Naive thymus-derived CD8-positive, alpha-beta T cell (primary cell): ENCODE measurements around the gene CDC42EP2. TPM values are rescaled to one million over a fixed set of nuclear protein-coding genes. Genes with fewer than 3 reads are reported as not detected.

Experiments
- ATAC-seq, 2 donors: fragments of 150-1000 bp; cut with Tn5 transposase in 1 of 2; sonication (Bioruptor Pico), chemical (Tn5 transposase) in 1 of 2; 1 replicate in 1 of 2; 2 replicates in 1 of 2; pipeline ENCODE4 v1.10.0; 2021; ENCODE audit warnings: mild to moderate bottlenecking in 2 of 2, moderate library complexity in 2 of 2
- POLR2A ChIA-PET: fragments of 350-600 bp; sonication (Branson Sonifier 250); formaldehyde crosslinking; loops from one replicate; lab custom pipeline; 2021; ENCODE audit warnings: antibody characterized with exemption; lab: Charles Lee
- DNase-seq, 10 donors: peaks; one replicate each; pipeline versions ENCODE4 v3.0.0 to v3.0.0-alpha.2; 2020 to 2022
- H3K27ac Mint-ChIP-seq, 10 donors: one replicate each; pipeline ENCODE4 v1.8.0; 2020 to 2022; ENCODE audit warnings: mild to moderate bottlenecking in 10 of 10, mixed read lengths in 10 of 10, moderate library complexity in 4 of 10, inconsistent platforms in 1 of 10
- H3K27me3 Mint-ChIP-seq, 5 donors: one replicate each; pipeline ENCODE4 v1.8.0; 2021 to 2022; ENCODE audit warnings: mixed read lengths in 5 of 5
- H3K36me3 Mint-ChIP-seq, 3 donors: one replicate each; pipeline ENCODE4 v1.8.0; 2020 to 2022; ENCODE audit warnings: mixed read lengths in 3 of 3, mild to moderate bottlenecking in 2 of 3, inconsistent platforms in 1 of 3
- H3K4me1 Mint-ChIP-seq, 4 donors: one replicate each; pipeline ENCODE4 v1.8.0; 2021 to 2022; ENCODE audit warnings: mixed read lengths in 4 of 4
- H3K4me3 Mint-ChIP-seq, 10 donors: one replicate each; pipeline ENCODE4 v1.8.0; 2020 to 2022; ENCODE audit warnings: mild to moderate bottlenecking in 10 of 10, mixed read lengths in 10 of 10, moderate library complexity in 6 of 10, inconsistent platforms in 1 of 10
- H3K9me3 Mint-ChIP-seq, 9 donors: one replicate each; pipeline ENCODE4 v1.8.0; 2020 to 2022; ENCODE audit warnings: mixed read lengths in 9 of 9, mild to moderate bottlenecking in 3 of 9, inconsistent platforms in 1 of 9, moderate library complexity in 1 of 9
- polyA plus RNA-seq, 3 donors: library from polyadenylated mRNA; unstranded; fragments of 300-500 nt; fragmentation: Illumina TruSeq; gene quantifications; one replicate each; pipeline ENCODE4 v1.2.3, GENCODE V29; 2021
- total RNA-seq, 8 experiments: library from RNA in 2 of 8; stranded (reverse) in 2 of 8; gene quantifications; one replicate each; pipeline ENCODE4 v1.2.3 and lab custom pipeline; 2021 to 2026

Gene CDC42EP2
- total and polyA plus RNA-seq, 5 experiments from 2014 or later, result 1.4 TPM; not detected in 4

GRCh38 chr11:65354265-65355012, 39.8 kb downstream of the CDC42EP2 start, which contains the start of gene TIGD3:
Gene TIGD3, plus strand, starts transcription at chr11:65354751. Its CDS starts 1,058 bp downstream, at chr11:65355809.
- Mint-ChIP-seq H3K27ac (peak within 1 kb of the TSS; percentile 67 to 96 (median 86)), H3K9me3 (no peaks in the 10 kb centered on the region), H3K36me3 (peaks cover 0 to 34% (median 5%) of the 10 kb centered on the region in 3 donors), H3K4me1 (peaks cover 12 to 20% (median 17%) of the 10 kb centered on the region in 4 donors), H3K4me3 (peak within 1 kb of the TSS; percentile 84 to 96 (median 93)), H3K27me3 (no peaks in the 10 kb centered on the region)
- DNase-seq, result peak; percentile 94 to 99 (median 96)
- POLR2A ChIA-PET, result interaction anchor here (0.9 to 2.6 kb wide), 5 partner anchors 18 to 1262 kb away, joined by 3 to 11 read pairs (median 4); partner anchors contain the start of genes DPF2, MALAT1 and RBM14
- peak; percentile 95 to 96 for ATAC-seq

DNA sequence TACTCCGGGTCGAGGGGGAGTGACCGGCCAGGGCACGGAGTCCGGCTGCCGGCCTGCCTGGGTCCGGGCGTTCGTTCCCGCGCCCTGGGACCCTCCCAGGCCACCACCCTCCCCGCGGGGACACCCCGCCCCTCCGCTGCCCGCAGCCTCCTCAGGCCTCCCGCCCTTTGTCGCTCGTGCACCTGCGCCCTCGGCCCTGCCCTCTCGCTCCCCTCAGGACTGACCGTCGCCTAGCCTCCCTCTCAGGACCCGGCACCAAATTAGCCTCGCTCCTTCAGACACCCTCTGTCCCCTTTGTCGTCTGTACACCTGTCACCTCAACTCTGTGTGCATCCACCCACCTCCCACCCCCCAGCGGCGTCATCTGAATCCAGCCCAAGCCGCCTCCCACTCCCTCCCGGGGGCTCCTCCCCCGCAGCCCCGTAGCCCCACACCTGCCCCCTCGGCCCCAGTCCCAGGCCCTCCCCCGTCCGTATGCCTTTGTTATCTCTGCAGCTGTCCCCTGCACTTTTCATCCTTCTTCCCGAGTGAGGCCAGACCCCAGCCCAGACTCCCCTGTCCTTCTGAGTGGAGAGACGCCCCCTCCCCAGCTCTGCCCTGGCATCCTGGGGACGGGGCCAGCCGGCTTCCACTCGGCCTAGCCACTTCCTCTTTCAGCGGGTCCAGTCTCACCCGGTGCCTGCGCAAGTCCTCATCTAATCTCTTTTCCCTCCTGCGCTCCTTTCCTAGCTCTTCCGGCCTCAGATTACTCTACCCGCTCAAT, 40.5 kb downstream of the CDC42EP2 start:
- Mint-ChIP-seq H3K4me1 (peaks cover 12 to 20% (median 17%) of the 10 kb centered on the region in 4 donors), H3K9me3 (no peaks in the 10 kb centered on the region), H3K4me3 (peak overlapping the region; percentile 84 to 96 (median 93)), H3K27ac (peak overlapping the region; percentile 48 to 96 (median 84)), H3K36me3 (peaks cover 0 to 26% (median 5%) of the 10 kb centered on the region in 3 donors), H3K27me3 (no peaks in the 10 kb centered on the region)
- peak; percentile 40 to 55 for ATAC-seq
- peak; percentile 32 to 85 (median 56) for DNase-seq
- POLR2A ChIA-PET, result interaction anchor here (0.7 to 2.6 kb wide), 8 partner anchors 17 to 154 kb away, joined by 3 to 11 read pairs (median 3); partner anchors contain the start of genes MALAT1 and NEAT1

GRCh38 chr11:65355776-65356393, 41.2 kb downstream of the CDC42EP2 start:
- POLR2A ChIA-PET, result interaction anchor here (0.6 to 2.6 kb wide), 12 partner anchors 18 to 955 kb away, joined by 3 to 11 read pairs (median 3); partner anchors contain the start of genes MALAT1 and NEAT1
- Mint-ChIP-seq H3K4me3 (peak overlapping the region; percentile 84 to 96 (median 93)), H3K27ac (peak overlapping the region in 9 of 10 donors; percentile 48 to 87 (median 67)), H3K9me3 (no peaks in the 10 kb centered on the region), H3K27me3 (no peaks in the 10 kb centered on the region), H3K36me3 (peaks cover 0 to 19% (median 5%) of the 10 kb centered on the region in 3 donors), H3K4me1 (peaks cover 12 to 20% (median 17%) of the 10 kb centered on the region in 4 donors)
- DNase-seq, result no peak
- ATAC-seq, result no peak

DNA sequence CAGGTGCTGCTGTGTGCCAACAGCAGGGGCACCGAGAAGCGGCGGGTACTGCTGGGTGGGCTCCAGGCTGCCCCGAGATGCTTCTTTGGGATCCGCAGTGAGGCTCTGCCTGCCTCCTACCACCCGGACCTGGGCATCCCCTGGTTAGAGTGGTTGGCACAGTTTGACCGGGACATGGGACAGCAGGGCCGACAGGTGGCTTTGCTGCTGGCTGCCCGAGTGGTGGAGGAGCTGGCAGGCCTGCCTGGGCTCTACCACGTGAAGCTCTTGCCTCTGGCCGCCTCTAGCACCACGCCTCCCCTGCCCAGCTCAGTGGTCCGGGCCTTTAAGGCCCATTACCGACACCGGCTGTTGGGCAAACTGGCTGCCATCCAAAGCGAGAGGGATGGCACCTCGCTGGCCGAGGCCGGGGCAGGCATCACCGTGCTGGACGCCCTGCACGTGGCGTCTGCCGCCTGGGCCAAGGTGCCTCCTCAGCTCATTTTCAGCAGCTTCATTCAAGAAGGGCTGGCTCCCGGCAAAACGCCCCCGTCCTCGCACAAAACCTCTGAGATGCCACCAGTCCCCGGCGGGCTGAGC, 41.8 kb downstream of the CDC42EP2 start:
- Mint-ChIP-seq H3K4me1 (peaks cover 12 to 20% (median 17%) of the 10 kb centered on the region in 4 donors), H3K27ac (peak overlapping the region in 2 of 10 donors; percentile 2 to 82), H3K27me3 (no peaks in the 10 kb centered on the region), H3K9me3 (no peaks in the 10 kb centered on the region), H3K4me3 (peak overlapping the region in 9 of 10 donors; percentile 49 to 95 (median 73)), H3K36me3 (peaks cover 0 to 15% (median 4%) of the 10 kb centered on the region in 3 donors)
- POLR2A ChIA-PET, result interaction anchor here (0.6 to 2.6 kb wide), 8 partner anchors 18 to 954 kb away, joined by 3 to 11 read pairs (median 4); partner anchors contain the start of gene MALAT1
- DNase-seq (no peak), ATAC-seq (no peak)

DNA sequence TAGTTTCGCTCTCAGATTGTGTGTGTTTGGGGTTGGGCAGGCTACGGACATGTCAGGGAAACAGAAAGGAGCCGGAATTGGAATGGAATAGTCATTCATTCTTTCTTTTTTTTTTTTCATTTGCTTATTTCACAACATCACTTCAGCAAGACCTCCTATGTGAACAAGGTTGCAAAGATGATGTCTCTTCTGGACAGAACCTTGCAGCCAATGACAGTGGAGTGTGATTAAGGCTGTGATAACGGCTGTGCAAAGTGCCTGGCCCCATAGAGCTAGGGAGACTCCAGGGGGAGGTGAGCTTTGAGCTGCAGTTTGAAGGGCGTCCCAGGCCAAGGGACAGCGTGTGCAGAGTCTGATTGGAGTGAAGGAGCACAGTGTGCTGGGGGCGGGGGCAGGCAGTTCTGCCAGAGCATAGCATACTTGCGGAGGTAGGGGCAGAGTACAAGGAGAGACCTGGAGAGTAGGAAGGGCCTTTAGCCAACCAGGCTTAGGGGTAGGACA, 43.2 kb downstream of the CDC42EP2 start:
- H3K4me1 Mint-ChIP-seq, result peaks cover 12 to 28% (median 18%) of the 10 kb centered on the region in 4 donors
- POLR2A ChIA-PET, result interaction anchor here (0.5 to 1.0 kb wide), 2 partner anchors 24 to 337 kb away, joined by 3 to 4 read pairs; partner anchors contain the start of gene SLC25A45
- DNase-seq (no peak), ATAC-seq (no peak)
- H3K27me3 Mint-ChIP-seq, result no peaks in the 10 kb centered on the region
- H3K27ac Mint-ChIP-seq, result peak overlapping the region in 3 of 10 donors; percentile 28 to 75 (median 30)
- H3K4me3 Mint-ChIP-seq, result peak overlapping the region in 1 of 10 donors; percentile 22
- H3K36me3 Mint-ChIP-seq, result peaks cover 0 to under 1% (median 0%) of the 10 kb centered on the region in 3 donors
- H3K9me3 Mint-ChIP-seq, result no peaks in the 10 kb centered on the region

DNA sequence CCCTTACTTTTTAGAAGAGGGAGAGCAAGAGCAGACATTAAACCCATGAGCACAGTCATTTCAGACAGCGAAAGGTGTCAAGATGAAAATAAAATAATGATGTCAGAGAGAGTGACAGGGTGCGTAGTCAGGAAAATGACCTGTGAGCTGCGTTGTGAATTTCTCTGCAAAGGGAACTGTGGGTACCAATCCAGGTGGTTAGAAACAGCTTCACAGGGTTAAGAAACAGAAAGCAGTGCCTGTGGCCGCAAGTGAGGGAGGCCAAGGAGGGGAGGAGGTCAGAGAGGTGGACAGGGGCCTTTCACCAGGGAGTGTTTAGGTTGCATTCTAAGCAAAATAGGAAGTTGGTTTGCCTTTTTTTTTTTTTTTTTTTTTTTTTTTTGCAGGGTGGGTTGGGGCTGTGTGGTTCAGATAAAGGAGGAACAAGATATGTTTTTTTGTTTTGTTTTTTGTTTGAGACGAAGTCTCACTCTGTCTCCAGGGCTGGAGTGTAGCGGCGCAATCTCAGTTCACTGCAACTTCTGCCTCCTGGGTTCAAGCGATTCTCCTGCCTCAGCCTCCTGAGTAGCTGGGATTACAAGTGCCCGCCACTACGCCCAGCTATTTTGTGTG, 47.8 kb downstream of the CDC42EP2 start:
- no peak for DNase-seq
- POLR2A ChIA-PET, result interaction anchor here (1.0 kb wide), 1 partner anchor 153 kb away, joined by 3 read pairs; no protein-coding TSS in a partner anchor

GRCh38 chr11:65362966-65363365, 48.3 kb downstream of the CDC42EP2 start:
- DNase-seq (no peak), ATAC-seq (no peak)
- H3K4me3 Mint-ChIP-seq, result peak overlapping the region in 1 of 10 donors; percentile 74
- H3K27me3 Mint-ChIP-seq, result no peaks in the 10 kb centered on the region
- H3K9me3 Mint-ChIP-seq, result no peaks in the 10 kb centered on the region
- no peaks in the 10 kb centered on the region for H3K36me3 Mint-ChIP-seq
- peaks cover 0 to 18% (median 4%) of the 10 kb centered on the region in 4 donors for H3K4me1 Mint-ChIP-seq
- peak overlapping the region in 1 of 10 donors; percentile 55 for H3K27ac Mint-ChIP-seq
- POLR2A ChIA-PET, result interaction anchor here (1.0 kb wide), 1 partner anchor 152 kb away, joined by 3 read pairs; no protein-coding TSS in a partner anchor

More for the DNA sequence above, 47.8 kb downstream of the CDC42EP2 start:
- Mint-ChIP-seq H3K4me1 (peaks cover 0 to 18% (median 4%) of the 10 kb centered on the region in 4 donors), H3K27ac (peak overlapping the region in 3 of 10 donors; percentile 37 to 60 (median 55)), H3K9me3 (no peaks in the 10 kb centered on the region), H3K4me3 (peak overlapping the region in 1 of 10 donors; percentile 74), H3K27me3 (no peaks in the 10 kb centered on the region), H3K36me3 (no peaks in the 10 kb centered on the region)
- peak; percentile 14 to 23 for ATAC-seq

DNA sequence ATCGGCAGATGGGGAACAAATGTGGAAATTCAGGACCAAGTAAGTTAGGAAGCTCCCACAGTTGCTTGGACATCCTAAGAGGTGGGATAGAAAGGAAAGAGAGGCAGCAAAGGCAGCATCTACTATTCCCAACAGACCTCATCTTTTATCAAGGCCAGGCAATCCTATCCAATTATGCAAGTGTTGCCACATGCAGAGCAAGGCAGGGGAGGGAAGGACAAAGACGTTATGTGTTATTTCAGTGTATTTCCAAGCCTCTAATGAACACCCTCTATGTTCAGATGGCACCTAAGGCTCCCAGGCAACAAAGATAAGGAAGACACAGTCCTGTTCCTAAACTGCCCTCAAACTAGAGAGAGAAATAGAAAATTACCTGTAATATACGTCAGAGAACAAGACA, 49.1 kb downstream of the CDC42EP2 start:
- POLR2A ChIA-PET, result interaction anchor here (0.8 kb wide), 1 partner anchor 141 kb away, joined by 5 read pairs; no protein-coding TSS in a partner anchor
- Mint-ChIP-seq H3K4me3 (no peak overlapping the region), H3K27me3 (no peaks in the 10 kb centered on the region), H3K4me1 (peaks cover 0 to 18% (median 4%) of the 10 kb centered on the region in 4 donors), H3K27ac (no peak overlapping the region), H3K9me3 (no peaks in the 10 kb centered on the region), H3K36me3 (no peaks in the 10 kb centered on the region)
- DNase-seq (no peak), ATAC-seq (no peak)

DNA sequence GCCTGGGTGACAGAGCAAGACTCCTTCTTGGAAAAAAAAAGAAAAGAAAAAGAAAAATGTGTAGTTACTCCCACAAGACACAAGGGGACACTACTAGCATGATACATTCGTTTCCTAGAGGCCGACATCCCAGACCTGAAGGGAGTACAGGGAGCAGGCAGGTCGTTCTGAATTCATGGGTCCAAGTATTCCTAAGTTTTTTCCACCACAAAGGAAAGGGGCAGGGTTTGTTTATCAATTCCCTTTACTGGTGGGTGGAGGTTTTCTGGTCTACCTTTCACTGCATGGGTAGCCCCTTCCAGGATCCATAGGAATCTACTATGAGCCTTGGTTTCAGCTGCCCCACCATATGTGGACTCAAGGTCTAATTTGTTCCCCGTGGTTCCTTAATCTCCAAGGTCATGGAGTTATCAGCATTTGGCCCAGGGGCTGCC, 51.7 kb downstream of the CDC42EP2 start:
- Mint-ChIP-seq H3K4me3 (no peak overlapping the region), H3K27me3 (no peaks in the 10 kb centered on the region), H3K4me1 (peaks cover 0 to 18% (median 4%) of the 10 kb centered on the region in 4 donors), H3K27ac (no peak overlapping the region), H3K9me3 (no peaks in the 10 kb centered on the region), H3K36me3 (no peaks in the 10 kb centered on the region)
- POLR2A ChIA-PET, result interaction anchor here (1.3 kb wide), 1 partner anchor 57 kb away, joined by 3 read pairs; the partner anchor contains the start of gene NEAT1
- DNase-seq (peak in 3 of 10 donors; percentile 66 to 71 (median 68)), ATAC-seq (peak; percentile 68 to 87)

DNA sequence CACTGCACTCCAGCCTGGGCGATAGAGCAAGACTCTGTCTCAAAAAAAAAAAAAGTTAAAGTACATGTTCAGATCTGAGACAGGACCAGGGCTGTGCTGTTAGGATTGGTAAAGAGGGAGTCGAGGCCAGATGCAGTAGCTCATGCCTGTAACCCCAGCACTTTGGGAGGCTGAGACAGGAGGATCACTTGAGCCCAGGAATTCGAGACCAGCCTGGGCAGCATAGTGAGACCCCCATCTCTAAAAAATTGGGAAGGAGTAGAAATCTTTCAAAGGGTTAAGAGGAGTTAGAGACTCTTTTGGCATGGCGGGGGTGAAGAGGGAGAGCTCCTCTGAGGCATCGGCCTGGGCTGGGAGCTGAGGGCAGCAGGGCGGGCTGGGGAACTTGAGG, 56.0 kb downstream of the CDC42EP2 start:
- H3K9me3 Mint-ChIP-seq, result no peaks in the 10 kb centered on the region
- no peak for ATAC-seq
- no peak for DNase-seq
- H3K4me3 Mint-ChIP-seq, result no peak overlapping the region
- peaks cover 0 to 6% (median 3%) of the 10 kb centered on the region in 4 donors for H3K4me1 Mint-ChIP-seq
- H3K27ac Mint-ChIP-seq, result peak overlapping the region in 3 of 10 donors; percentile 45 to 85 (median 65)
- H3K36me3 Mint-ChIP-seq, result peaks cover 0 to under 1% (median 0%) of the 10 kb centered on the region in 3 donors
- no peaks in the 10 kb centered on the region for H3K27me3 Mint-ChIP-seq
- POLR2A ChIA-PET, result interaction anchor here (0.7 to 1.7 kb wide), 4 partner anchors 11 to 512 kb away, joined by 3 to 6 read pairs (median 5); partner anchors contain the start of gene SLC25A45
